Upper lobe of left lung (tissue), 4 donors: ENCODE data around the gene IRF1.

ENCODE experiments used
- POLR2A ChIP-seq, 4 donors: fragments of 450-650 bp; IDR thresholded peaks; one replicate each; pipeline ENCODE4 v1.5.1; 2016 to 2017; ENCODE audit warnings: antibody characterized with exemption in 4 of 4, mild to moderate bottlenecking in 2 of 4
- POLR2AphosphoS5 ChIP-seq, 2 donors: sonication (generic); formaldehyde crosslinking; IDR thresholded peaks; one replicate each; pipeline ENCODE4 v1.5.1; 2017; ENCODE audit warnings: antibody characterized with exemption in 2 of 2
- TF ChIP-seq, protein P1 (sequence below), 6 experiments: fragments of 450-650 bp in 4 of 6; fragments of 200-600 bp in 2 of 6; sonication (generic) in 2 of 6; IDR thresholded peaks; one replicate each; pipeline ENCODE4 v1.5.1; 2016 to 2019; ENCODE audit warnings: antibody characterized with exemption in 6 of 6

DNA sequence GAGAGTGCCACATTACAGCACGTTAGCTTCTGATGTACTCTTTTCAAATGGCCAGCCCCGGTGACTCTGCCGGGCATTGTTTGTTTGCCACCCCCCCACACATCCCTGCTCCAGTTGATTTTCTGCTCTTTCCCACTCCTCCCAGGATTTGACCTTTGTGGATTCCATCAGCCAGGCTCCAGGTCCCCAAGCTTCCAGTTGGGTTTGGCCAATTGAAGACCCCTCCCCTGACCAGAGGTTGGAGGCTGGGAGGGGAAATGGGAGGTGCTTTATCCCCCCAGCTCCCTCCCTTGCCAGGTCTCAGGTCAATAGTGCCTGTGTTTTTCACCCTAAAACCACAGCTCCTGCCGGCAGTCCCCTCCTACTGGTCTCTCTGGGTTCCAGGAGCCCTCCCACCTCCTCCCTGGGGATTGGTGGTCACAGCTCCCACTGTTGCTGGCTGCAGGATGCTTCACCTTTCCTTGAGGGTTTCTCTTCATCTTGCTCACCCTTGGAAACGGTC lies 34.9 kb downstream of the IRF1 start:
- TF ChIP-seq, protein P1, sequence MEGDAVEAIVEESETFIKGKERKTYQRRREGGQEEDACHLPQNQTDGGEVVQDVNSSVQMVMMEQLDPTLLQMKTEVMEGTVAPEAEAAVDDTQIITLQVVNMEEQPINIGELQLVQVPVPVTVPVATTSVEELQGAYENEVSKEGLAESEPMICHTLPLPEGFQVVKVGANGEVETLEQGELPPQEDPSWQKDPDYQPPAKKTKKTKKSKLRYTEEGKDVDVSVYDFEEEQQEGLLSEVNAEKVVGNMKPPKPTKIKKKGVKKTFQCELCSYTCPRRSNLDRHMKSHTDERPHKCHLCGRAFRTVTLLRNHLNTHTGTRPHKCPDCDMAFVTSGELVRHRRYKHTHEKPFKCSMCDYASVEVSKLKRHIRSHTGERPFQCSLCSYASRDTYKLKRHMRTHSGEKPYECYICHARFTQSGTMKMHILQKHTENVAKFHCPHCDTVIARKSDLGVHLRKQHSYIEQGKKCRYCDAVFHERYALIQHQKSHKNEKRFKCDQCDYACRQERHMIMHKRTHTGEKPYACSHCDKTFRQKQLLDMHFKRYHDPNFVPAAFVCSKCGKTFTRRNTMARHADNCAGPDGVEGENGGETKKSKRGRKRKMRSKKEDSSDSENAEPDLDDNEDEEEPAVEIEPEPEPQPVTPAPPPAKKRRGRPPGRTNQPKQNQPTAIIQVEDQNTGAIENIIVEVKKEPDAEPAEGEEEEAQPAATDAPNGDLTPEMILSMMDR (IDR thresholded peaks at IDR 0.05) = no peak
- TF ChIP-seq POLR2AphosphoS5 (IDR thresholded peaks at IDR 0.05) (no peak), POLR2A (IDR thresholded peaks at IDR 0.05) (no peak)
